DND-41 (cell line): ENCODE data around the gene HMGN3.

Experiments used
- ATAC-seq: fragments of 200-7000 bp; cut with Tn5 transposase; 3 replicates; pipeline ENCODE4 v1.9.1; 2021; ENCODE audit warnings: low read depth; ENCODE audit not compliant: insufficient read depth
- DNase-seq: peaks from one replicate; pipeline ENCODE4 v3.0.0-alpha.2; 2020
- H2AFZ ChIP-seq: 2 replicates; pipeline ENCODE4 v1.6.0; 2012; ENCODE audit warnings: low read depth, low read length
- H3K27ac ChIP-seq: 2 replicates; pipeline ENCODE4 v1.5.1; 2012; ENCODE audit warnings: low read length, inconsistent platforms
- H3K27me3 ChIP-seq: fragments of 200-600 bp; sonication (generic); 2 replicates; pipeline ENCODE4 v1.6.0; 2012; ENCODE audit warnings: low read length, mild to moderate bottlenecking, inconsistent platforms; ENCODE audit not compliant: insufficient read depth, poor library complexity
- H3K36me3 ChIP-seq: 2 replicates; pipeline ENCODE4 v1.5.1; 2012; ENCODE audit warnings: low read length, inconsistent platforms; ENCODE audit not compliant: insufficient read depth
- H3K4me1 ChIP-seq: 2 replicates; pipeline ENCODE4 v1.5.1; 2012; ENCODE audit warnings: mild to moderate bottlenecking, low read length; ENCODE audit not compliant: insufficient read depth
- H3K4me2 ChIP-seq: 2 replicates; pipeline ENCODE4 v1.6.0; 2012; ENCODE audit warnings: mild to moderate bottlenecking, moderate library complexity, low read length, inconsistent platforms; ENCODE audit not compliant: insufficient read depth
- H3K4me3 ChIP-seq, 2 experiments: fragments of 200-600 bp in 1 of 2; shearing (Covaris generic) in 1 of 2; 2 replicates each; pipeline ENCODE4 v1.5.1; 2012 to 2016; ENCODE audit warnings: inconsistent platforms in 2 of 2, low read length in 2 of 2, mild to moderate bottlenecking in 2 of 2, low read depth in 1 of 2, moderate library complexity in 1 of 2
- H3K79me2 ChIP-seq: 2 replicates; pipeline ENCODE4 v1.6.0; 2012; ENCODE audit warnings: low read length, inconsistent platforms; ENCODE audit not compliant: insufficient read depth
- H3K9ac ChIP-seq: 2 replicates; pipeline ENCODE4 v1.6.0; 2012; ENCODE audit warnings: low read depth, mild to moderate bottlenecking, inconsistent platforms, low read length, moderate library complexity
- H3K9me3 ChIP-seq: 2 replicates; pipeline ENCODE4 v1.5.1; 2012; ENCODE audit warnings: low read length, moderate library complexity, mild to moderate bottlenecking, inconsistent platforms; ENCODE audit not compliant: insufficient read depth, severe bottlenecking
- H4K20me1 ChIP-seq: 2 replicates; pipeline ENCODE4 v1.6.0; 2012; ENCODE audit warnings: low read length; ENCODE audit not compliant: insufficient read depth
- CTCF ChIP-seq: IDR thresholded peaks from 2 replicates; pipeline ENCODE4 v1.5.1; 2012; ENCODE audit warnings: borderline replicate concordance, low read length, moderate library complexity, mild to moderate bottlenecking; ENCODE audit not compliant: poor library complexity, severe bottlenecking; ENCODE audit errors: extremely low read depth
- EZH2 ChIP-seq: IDR thresholded peaks from 3 replicates; pipeline ENCODE4 v1.6.1; 2012; ENCODE audit warnings: borderline replicate concordance, low read depth, mild to moderate bottlenecking, moderate library complexity, low read length, inconsistent platforms; ENCODE audit not compliant: severe bottlenecking

HMGN3 gene

GRCh38 chr6:79215213-79215824, 19.2 kb downstream of the HMGN3 start:
- DNase-seq = no peak
- H3K9me3 ChIP-seq = no peaks in the 10 kb centered on the region
- no peak overlapping the region for H3K4me3 ChIP-seq
- no peak overlapping the region for H3K4me2 ChIP-seq
- TF ChIP-seq EZH2 (no peak), CTCF (no peak)
- H3K27ac ChIP-seq = no peak overlapping the region
- ATAC-seq = no peak
- no peaks in the 10 kb centered on the region for H3K4me1 ChIP-seq
- H3K79me2 ChIP-seq = peaks cover 72% of the 10 kb centered on the region
- no peak overlapping the region for H2AFZ ChIP-seq
- peaks cover 19% of the 10 kb centered on the region; the same call in 1 of the 2 replicates for H4K20me1 ChIP-seq
- no peaks in the 10 kb centered on the region for H3K27me3 ChIP-seq
- H3K36me3 ChIP-seq = peaks cover 9% of the 10 kb centered on the region; the same call in 1 of the 2 replicates
- no peak overlapping the region for H3K9ac ChIP-seq

- no peaks in the 10 kb centered on the region for H3K27me3 ChIP-seq
- H4K20me1 ChIP-seq = peaks cover 14% of the 10 kb centered on the region; the same call in 1 of the 2 replicates
- DNase-seq (no peak), ATAC-seq (no peak)
- peaks cover 51% of the 10 kb centered on the region for H3K79me2 ChIP-seq
- peaks cover 15% of the 10 kb centered on the region for H3K36me3 ChIP-seq
- no peak overlapping the region for H3K27ac ChIP-seq
- H3K9me3 ChIP-seq = no peaks in the 10 kb centered on the region
- no peak overlapping the region for H3K9ac ChIP-seq
- no peaks in the 10 kb centered on the region for H3K4me1 ChIP-seq
- no peak overlapping the region for H3K4me2 ChIP-seq
- no peak overlapping the region for H3K4me3 ChIP-seq
- TF ChIP-seq EZH2 = no peak
- no peak for TF ChIP-seq CTCF
- H2AFZ ChIP-seq = no peak overlapping the region
Measured at GRCh38 chr6:79212859-79213258, 21.6 kb downstream of the HMGN3 start.

GRCh38 chr6:79208816-79209215, 25.7 kb downstream of the HMGN3 start:
- H3K9me3 ChIP-seq = no peaks in the 10 kb centered on the region
- H3K27ac ChIP-seq = no peak overlapping the region
- H3K4me2 ChIP-seq = no peak overlapping the region
- H3K79me2 ChIP-seq = peaks cover 18% of the 10 kb centered on the region
- H3K4me1 ChIP-seq = no peaks in the 10 kb centered on the region
- ATAC-seq = no peak
- H3K27me3 ChIP-seq = no peaks in the 10 kb centered on the region
- no peak for DNase-seq
- H2AFZ ChIP-seq = no peak overlapping the region
- no peak overlapping the region for H3K4me3 ChIP-seq
- TF ChIP-seq EZH2 (no peak), CTCF (no peak)
- no peaks in the 10 kb centered on the region for H4K20me1 ChIP-seq
- no peak overlapping the region for H3K9ac ChIP-seq
- peaks cover 28% of the 10 kb centered on the region for H3K36me3 ChIP-seq
